Neural cell (in vitro differentiated cells): ENCODE data around the gene BMPR1A. TPM values are rescaled to one million over a fixed set of nuclear protein-coding genes. Genes with fewer than 3 reads are reported as not detected.

Experiments used
- H2AFZ ChIP-seq: fragments of 200-600, 300-800 bp; sonication (generic), shearing (Covaris generic); 2 replicates; pipeline ENCODE4 v1.6.0; 2014; ENCODE audit warnings: low read depth, mild to moderate bottlenecking, antibody characterized with exemption, low read length, moderate library complexity
- H3F3A ChIP-seq: fragments of 200-600 bp; shearing (Covaris generic); 2 replicates; pipeline ENCODE4 v1.6.1; 2016; ENCODE audit warnings: mild to moderate bottlenecking, moderate library complexity, mixed read lengths, antibody characterized with exemption, low read length; ENCODE audit not compliant: insufficient read depth, poor library complexity, severe bottlenecking
- H3K27ac ChIP-seq: fragments of 200-600, 300-800 bp; sonication (generic), shearing (Covaris generic); 2 replicates; pipeline ENCODE4 v1.5.1; 2014; ENCODE audit warnings: mild to moderate bottlenecking, low read length, moderate library complexity
- H3K27me3 ChIP-seq: fragments of 300-800, 200-600 bp; sonication (generic), shearing (Covaris generic); 2 replicates; pipeline ENCODE4 v1.6.0; 2014; ENCODE audit warnings: mild to moderate bottlenecking, low read depth, low read length, moderate library complexity; ENCODE audit not compliant: insufficient read depth
- H3K36me3 ChIP-seq: fragments of 300-800, 200-600 bp; sonication (generic), shearing (Covaris generic); 2 replicates; pipeline ENCODE4 v1.5.1; 2014; ENCODE audit warnings: mild to moderate bottlenecking, antibody characterized with exemption, low read length, moderate library complexity; ENCODE audit not compliant: insufficient read depth
- H3K4me2 ChIP-seq: fragments of 300-800, 200-600 bp; sonication (generic), shearing (Covaris generic); 2 replicates; pipeline ENCODE4 v1.6.0; 2014; ENCODE audit warnings: mild to moderate bottlenecking, low read length
- H3K4me3 ChIP-seq: fragments of 300-800, 200-600 bp; sonication (generic), shearing (Covaris generic); 2 replicates; pipeline ENCODE4 v1.5.1; 2014; ENCODE audit warnings: mild to moderate bottlenecking, low read length, moderate library complexity
- H3K79me2 ChIP-seq: fragments of 200-600 bp; shearing (Covaris generic); replicated peaks from 2 replicates; pipeline ENCODE4 v1.6.0; 2014; ENCODE audit warnings: mild to moderate bottlenecking, low read length, moderate library complexity; ENCODE audit not compliant: insufficient read depth
- H3K9ac ChIP-seq: fragments of 300-800, 200-600 bp; sonication (generic), shearing (Covaris generic); 2 replicates; pipeline ENCODE4 v1.6.1; 2016; ENCODE audit warnings: mild to moderate bottlenecking, low read length, mixed read lengths
- H3K9me2 ChIP-seq: fragments of 200-600 bp; shearing (Covaris generic); 2 replicates; pipeline ENCODE4 v1.6.1; 2016; ENCODE audit warnings: mild to moderate bottlenecking, low read length, mixed read lengths; ENCODE audit not compliant: insufficient read depth
- H3K9me3 ChIP-seq: fragments of 200-600, 300-800 bp; sonication (generic), shearing (Covaris generic); 2 replicates; pipeline ENCODE4 v1.6.1; 2016; ENCODE audit warnings: mild to moderate bottlenecking, mixed run types, low read length, moderate library complexity, mixed read lengths
- H4K20me1 ChIP-seq: fragments of 200-600 bp; shearing (Covaris generic); 2 replicates; pipeline ENCODE4 v1.6.1; 2016; ENCODE audit warnings: mild to moderate bottlenecking, mixed run types; ENCODE audit not compliant: insufficient read depth
- EP300 ChIP-seq: fragments of 450-650 bp; conservative IDR thresholded peaks from 2 replicates; pipeline ENCODE4 v1.6.1; 2014; ENCODE audit warnings: antibody characterized with exemption, mild to moderate bottlenecking, moderate library complexity; ENCODE audit not compliant: poor library complexity, severe bottlenecking
- EZH2 ChIP-seq: fragments of 200-600, 300-800 bp; shearing (Covaris generic), sonication (generic); IDR thresholded peaks from 2 replicates; pipeline ENCODE4 v1.6.1; 2014; ENCODE audit warnings: antibody characterized with exemption, low read length, borderline replicate concordance, mild to moderate bottlenecking; ENCODE audit not compliant: insufficient read depth, poor library complexity, severe bottlenecking
- MXI1 ChIP-seq: fragments of 450-650 bp; conservative IDR thresholded peaks from 2 replicates; pipeline ENCODE4 v1.6.1; 2014; ENCODE audit warnings: antibody characterized with exemption, mild to moderate bottlenecking; ENCODE audit not compliant: poor library complexity, severe bottlenecking
- POLR2AphosphoS5 ChIP-seq: IDR thresholded peaks from 2 replicates; pipeline ENCODE4 v1.6.1; 2012
- RAD21 ChIP-seq: fragments of 450-650 bp; conservative IDR thresholded peaks from 2 replicates; pipeline ENCODE4 v1.6.1; 2014; ENCODE audit warnings: antibody characterized with exemption, mild to moderate bottlenecking, moderate library complexity
- SMC3 ChIP-seq: fragments of 450-650 bp; conservative IDR thresholded peaks from 2 replicates; pipeline ENCODE4 v1.6.1; 2014; ENCODE audit warnings: antibody characterized with exemption, mild to moderate bottlenecking, moderate library complexity; ENCODE audit not compliant: poor library complexity
- TAF1 ChIP-seq: IDR thresholded peaks from 2 replicates; pipeline ENCODE4 v1.6.1; 2012; ENCODE audit warnings: low read depth
- polyA plus RNA-seq: library from polyadenylated mRNA; depleted of rRNA; stranded (reverse); fragments of >200 nt; gene quantifications from 2 replicates; pipeline ENCODE4 v1.2.3, GENCODE V29; 2014
- TF ChIP-seq, protein P1 (sequence below): fragments of 450-650 bp; IDR thresholded peaks from 2 replicates; pipeline ENCODE4 v1.5.1; 2014; ENCODE audit warnings: antibody characterized with exemption, mild to moderate bottlenecking, moderate library complexity; ENCODE audit not compliant: poor library complexity, severe bottlenecking
- TF ChIP-seq, protein P2 (sequence below): IDR thresholded peaks from 2 replicates; pipeline ENCODE4 v1.6.1; 2012; ENCODE audit warnings: borderline replicate concordance

BMPR1A gene
- polyA plus RNA-seq, 1 donor from 2014 or later: 29.9 TPM

- no peaks in the 10 kb centered on the region for H4K20me1 ChIP-seq
- no peak overlapping the region for H3K27ac ChIP-seq
- no peak overlapping the region for H2AFZ ChIP-seq
- no peaks in the 10 kb centered on the region for H3F3A ChIP-seq
- H3K9me2 ChIP-seq: no peaks in the 10 kb centered on the region
- no peaks in the 10 kb centered on the region for H3K9me3 ChIP-seq
- no peak overlapping the region for H3K9ac ChIP-seq
- TF ChIP-seq SMC3 (no peak), EP300 (no peak), TAF1 (no peak), RAD21 (no peak), POLR2AphosphoS5 (no peak), MXI1 (no peak), EZH2 (no peak)
- TF ChIP-seq, protein P1, sequence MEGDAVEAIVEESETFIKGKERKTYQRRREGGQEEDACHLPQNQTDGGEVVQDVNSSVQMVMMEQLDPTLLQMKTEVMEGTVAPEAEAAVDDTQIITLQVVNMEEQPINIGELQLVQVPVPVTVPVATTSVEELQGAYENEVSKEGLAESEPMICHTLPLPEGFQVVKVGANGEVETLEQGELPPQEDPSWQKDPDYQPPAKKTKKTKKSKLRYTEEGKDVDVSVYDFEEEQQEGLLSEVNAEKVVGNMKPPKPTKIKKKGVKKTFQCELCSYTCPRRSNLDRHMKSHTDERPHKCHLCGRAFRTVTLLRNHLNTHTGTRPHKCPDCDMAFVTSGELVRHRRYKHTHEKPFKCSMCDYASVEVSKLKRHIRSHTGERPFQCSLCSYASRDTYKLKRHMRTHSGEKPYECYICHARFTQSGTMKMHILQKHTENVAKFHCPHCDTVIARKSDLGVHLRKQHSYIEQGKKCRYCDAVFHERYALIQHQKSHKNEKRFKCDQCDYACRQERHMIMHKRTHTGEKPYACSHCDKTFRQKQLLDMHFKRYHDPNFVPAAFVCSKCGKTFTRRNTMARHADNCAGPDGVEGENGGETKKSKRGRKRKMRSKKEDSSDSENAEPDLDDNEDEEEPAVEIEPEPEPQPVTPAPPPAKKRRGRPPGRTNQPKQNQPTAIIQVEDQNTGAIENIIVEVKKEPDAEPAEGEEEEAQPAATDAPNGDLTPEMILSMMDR: no peak
- TF ChIP-seq, protein P2, sequence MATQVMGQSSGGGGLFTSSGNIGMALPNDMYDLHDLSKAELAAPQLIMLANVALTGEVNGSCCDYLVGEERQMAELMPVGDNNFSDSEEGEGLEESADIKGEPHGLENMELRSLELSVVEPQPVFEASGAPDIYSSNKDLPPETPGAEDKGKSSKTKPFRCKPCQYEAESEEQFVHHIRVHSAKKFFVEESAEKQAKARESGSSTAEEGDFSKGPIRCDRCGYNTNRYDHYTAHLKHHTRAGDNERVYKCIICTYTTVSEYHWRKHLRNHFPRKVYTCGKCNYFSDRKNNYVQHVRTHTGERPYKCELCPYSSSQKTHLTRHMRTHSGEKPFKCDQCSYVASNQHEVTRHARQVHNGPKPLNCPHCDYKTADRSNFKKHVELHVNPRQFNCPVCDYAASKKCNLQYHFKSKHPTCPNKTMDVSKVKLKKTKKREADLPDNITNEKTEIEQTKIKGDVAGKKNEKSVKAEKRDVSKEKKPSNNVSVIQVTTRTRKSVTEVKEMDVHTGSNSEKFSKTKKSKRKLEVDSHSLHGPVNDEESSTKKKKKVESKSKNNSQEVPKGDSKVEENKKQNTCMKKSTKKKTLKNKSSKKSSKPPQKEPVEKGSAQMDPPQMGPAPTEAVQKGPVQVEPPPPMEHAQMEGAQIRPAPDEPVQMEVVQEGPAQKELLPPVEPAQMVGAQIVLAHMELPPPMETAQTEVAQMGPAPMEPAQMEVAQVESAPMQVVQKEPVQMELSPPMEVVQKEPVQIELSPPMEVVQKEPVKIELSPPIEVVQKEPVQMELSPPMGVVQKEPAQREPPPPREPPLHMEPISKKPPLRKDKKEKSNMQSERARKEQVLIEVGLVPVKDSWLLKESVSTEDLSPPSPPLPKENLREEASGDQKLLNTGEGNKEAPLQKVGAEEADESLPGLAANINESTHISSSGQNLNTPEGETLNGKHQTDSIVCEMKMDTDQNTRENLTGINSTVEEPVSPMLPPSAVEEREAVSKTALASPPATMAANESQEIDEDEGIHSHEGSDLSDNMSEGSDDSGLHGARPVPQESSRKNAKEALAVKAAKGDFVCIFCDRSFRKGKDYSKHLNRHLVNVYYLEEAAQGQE: no peak
- no peaks in the 10 kb centered on the region for H3K36me3 ChIP-seq
- H3K79me2 ChIP-seq: no peaks in the 10 kb centered on the region
- H3K4me2 ChIP-seq: no peak overlapping the region
- no peak overlapping the region for H3K4me3 ChIP-seq
- H3K27me3 ChIP-seq: no peaks in the 10 kb centered on the region
Observed at GRCh38 chr10:86846088-86846487, 89.7 kb downstream of the BMPR1A start.

GRCh38 chr10:86848747-86849146 is 92.3 kb downstream of the BMPR1A start:
- no peak overlapping the region for H3K9ac ChIP-seq
- no peaks in the 10 kb centered on the region for H3K36me3 ChIP-seq
- H3F3A ChIP-seq: no peaks in the 10 kb centered on the region
- no peaks in the 10 kb centered on the region for H3K27me3 ChIP-seq
- no peaks in the 10 kb centered on the region for H3K79me2 ChIP-seq
- TF ChIP-seq, protein P1: no peak
- TF ChIP-seq EP300 (no peak), RAD21 (no peak), MXI1 (no peak), POLR2AphosphoS5 (no peak), TAF1 (no peak), SMC3 (no peak), EZH2 (no peak)
- TF ChIP-seq, protein P2: no peak
- no peak overlapping the region for H3K27ac ChIP-seq
- H3K4me2 ChIP-seq: no peak overlapping the region
- H3K9me2 ChIP-seq: no peaks in the 10 kb centered on the region
- no peaks in the 10 kb centered on the region for H3K9me3 ChIP-seq
- no peak overlapping the region for H2AFZ ChIP-seq
- no peak overlapping the region for H3K4me3 ChIP-seq
- H4K20me1 ChIP-seq: no peaks in the 10 kb centered on the region
